Neutrophil (primary cell): Measurements from ENCODE around the gene ST3GAL3.

ENCODE experiments used
- H3K27ac ChIP-seq: fragments of 200-600 bp; sonication (generic); 2 replicates; pipeline ENCODE4 v1.5.1; 2016; ENCODE audit warnings: mild to moderate bottlenecking, moderate library complexity
- H3K27me3 ChIP-seq: fragments of 200-600 bp; sonication (generic); 2 replicates; pipeline ENCODE4 v1.6.0; 2016; ENCODE audit warnings: mild to moderate bottlenecking
- H3K36me3 ChIP-seq: fragments of 200-600 bp; sonication (generic); 2 replicates; pipeline ENCODE4 v1.5.1; 2017
- H3K4me1 ChIP-seq, 2 experiments: fragments of 200-600 bp in 1 of 2; sonication (generic) in 1 of 2; 1 replicate in 1 of 2; 2 replicates in 1 of 2; pipeline versions ENCODE4 v1.5.1 to v1.6.1; 2013 to 2016; ENCODE audit warnings: low read depth in 1 of 2, low read length in 1 of 2, mild to moderate bottlenecking in 1 of 2, moderate library complexity in 1 of 2; ENCODE audit not compliant: control insufficient read depth in 1 of 2, insufficient read depth in 1 of 2
- H3K4me3 ChIP-seq, 2 experiments: fragments of 200-600 bp in 1 of 2; sonication (generic) in 1 of 2; 1 replicate in 1 of 2; 2 replicates in 1 of 2; pipeline ENCODE4 v1.5.1; 2013 to 2016; ENCODE audit warnings: low read depth in 1 of 2, low read length in 1 of 2, mild to moderate bottlenecking in 1 of 2, moderate library complexity in 1 of 2
- H3K9me3 ChIP-seq: fragments of 200-600 bp; sonication (generic); 2 replicates; pipeline ENCODE4 v1.5.1; 2016
- TF ChIP-seq, protein P1 (sequence below): fragments of 200-600 bp; sonication (generic); IDR thresholded peaks from 2 replicates; pipeline ENCODE4 v1.5.1; 2016; ENCODE audit warnings: antibody characterized with exemption

ST3GAL3 gene

GRCh38 chr1:43947061-43947873 lies 239.9 kb downstream of the ST3GAL3 start:
- no peaks in the 10 kb centered on the region for H3K9me3 ChIP-seq
- H3K27ac ChIP-seq = peak overlapping the region; percentile 94
- TF ChIP-seq, protein P1, sequence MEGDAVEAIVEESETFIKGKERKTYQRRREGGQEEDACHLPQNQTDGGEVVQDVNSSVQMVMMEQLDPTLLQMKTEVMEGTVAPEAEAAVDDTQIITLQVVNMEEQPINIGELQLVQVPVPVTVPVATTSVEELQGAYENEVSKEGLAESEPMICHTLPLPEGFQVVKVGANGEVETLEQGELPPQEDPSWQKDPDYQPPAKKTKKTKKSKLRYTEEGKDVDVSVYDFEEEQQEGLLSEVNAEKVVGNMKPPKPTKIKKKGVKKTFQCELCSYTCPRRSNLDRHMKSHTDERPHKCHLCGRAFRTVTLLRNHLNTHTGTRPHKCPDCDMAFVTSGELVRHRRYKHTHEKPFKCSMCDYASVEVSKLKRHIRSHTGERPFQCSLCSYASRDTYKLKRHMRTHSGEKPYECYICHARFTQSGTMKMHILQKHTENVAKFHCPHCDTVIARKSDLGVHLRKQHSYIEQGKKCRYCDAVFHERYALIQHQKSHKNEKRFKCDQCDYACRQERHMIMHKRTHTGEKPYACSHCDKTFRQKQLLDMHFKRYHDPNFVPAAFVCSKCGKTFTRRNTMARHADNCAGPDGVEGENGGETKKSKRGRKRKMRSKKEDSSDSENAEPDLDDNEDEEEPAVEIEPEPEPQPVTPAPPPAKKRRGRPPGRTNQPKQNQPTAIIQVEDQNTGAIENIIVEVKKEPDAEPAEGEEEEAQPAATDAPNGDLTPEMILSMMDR = no peak
- no peaks in the 10 kb centered on the region for H3K27me3 ChIP-seq
- peaks cover 17 to 25% of the 10 kb centered on the region in 2 experiments for H3K4me1 ChIP-seq
- peak overlapping the region; percentile 83 to 86 for H3K4me3 ChIP-seq
- H3K36me3 ChIP-seq = peaks cover 8% of the 10 kb centered on the region

- no peak overlapping the region for H3K4me3 ChIP-seq
- H3K27me3 ChIP-seq = no peaks in the 10 kb centered on the region
- H3K9me3 ChIP-seq = no peaks in the 10 kb centered on the region
- TF ChIP-seq, protein P1 = no peak
- H3K27ac ChIP-seq = no peak overlapping the region
- H3K36me3 ChIP-seq = peaks cover 8% of the 10 kb centered on the region
- H3K4me1 ChIP-seq = peaks cover 17 to 25% of the 10 kb centered on the region in 2 experiments
Observed at GRCh38 chr1:43947874-43948437, 240.6 kb downstream of the ST3GAL3 start.

DNA sequence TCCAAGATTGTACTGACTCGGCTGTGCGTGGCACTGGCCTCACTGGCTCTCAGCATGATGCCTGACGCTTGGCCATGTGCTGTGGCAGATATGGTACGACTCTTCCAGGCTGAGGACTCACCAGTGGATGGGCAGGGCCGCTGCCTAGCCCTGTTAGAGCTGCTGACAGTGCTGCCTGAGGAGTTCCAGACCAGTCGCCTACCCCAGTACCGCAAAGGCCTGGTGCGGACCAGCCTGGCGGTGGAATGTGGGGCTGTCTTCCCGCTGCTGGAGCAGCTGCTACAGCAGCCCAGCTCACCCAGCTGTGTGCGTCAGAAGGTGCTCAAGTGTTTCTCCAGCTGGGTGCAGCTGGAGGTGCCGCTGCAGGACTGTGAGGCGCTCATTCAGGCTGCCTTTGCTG lies 242.3 kb downstream of the ST3GAL3 start:
- TF ChIP-seq, protein P1 = no peak
- no peak overlapping the region for H3K4me3 ChIP-seq
- H3K4me1 ChIP-seq = peaks cover 17 to 25% of the 10 kb centered on the region in 2 experiments
- H3K9me3 ChIP-seq = no peaks in the 10 kb centered on the region
- no peak overlapping the region for H3K27ac ChIP-seq
- no peaks in the 10 kb centered on the region for H3K27me3 ChIP-seq
- H3K36me3 ChIP-seq = peaks cover 8% of the 10 kb centered on the region

DNA sequence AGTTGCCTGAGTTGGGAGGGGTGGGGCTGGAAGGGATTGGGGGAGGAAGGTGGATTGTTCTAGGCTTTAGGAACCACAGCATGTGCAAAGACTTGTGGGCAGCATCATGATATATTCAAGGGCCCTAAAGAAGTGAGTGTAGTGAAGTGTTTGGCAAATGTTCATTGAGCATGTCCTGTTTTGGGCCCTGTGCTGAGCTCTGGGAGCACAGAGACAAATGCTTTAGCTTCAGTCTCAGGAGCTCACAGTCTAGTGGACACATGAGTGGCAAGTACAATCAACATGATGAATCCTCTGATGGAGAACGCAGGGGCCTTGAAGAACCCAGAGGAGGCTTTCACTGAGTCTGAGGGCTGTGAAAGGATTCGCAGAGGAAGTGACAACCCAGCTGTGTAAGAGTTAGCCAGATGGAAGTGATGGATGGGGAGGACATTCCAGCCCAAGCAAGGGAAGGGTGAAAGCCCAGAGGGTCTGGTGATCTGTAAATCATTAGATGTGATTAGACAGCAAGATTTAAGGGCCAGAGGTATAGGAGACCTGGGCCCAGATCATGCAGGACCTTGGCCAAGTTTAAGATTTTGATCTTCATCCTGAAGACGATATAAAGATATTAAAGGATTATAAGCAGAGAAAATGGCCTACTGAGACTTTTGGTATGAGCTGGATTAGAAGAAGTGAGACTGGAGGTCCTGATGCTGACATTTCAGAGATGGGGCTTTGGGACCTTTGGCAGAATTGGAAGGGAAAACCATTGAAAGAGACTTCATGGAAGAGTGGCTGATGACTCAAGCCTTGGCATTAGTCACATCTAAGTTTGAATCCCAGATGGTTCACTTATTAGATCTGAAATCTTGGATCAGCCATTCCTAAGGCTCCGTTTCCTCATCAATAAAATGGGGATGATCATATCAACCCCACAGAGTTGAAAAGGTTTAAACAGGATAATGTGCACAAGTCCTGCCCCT lies 244.0 kb downstream of the ST3GAL3 start:
- no peak overlapping the region for H3K27ac ChIP-seq
- H3K4me1 ChIP-seq = peaks cover 13 to 19% of the 10 kb centered on the region in 2 experiments
- no peaks in the 10 kb centered on the region for H3K27me3 ChIP-seq
- TF ChIP-seq, protein P1 = no peak
- no peak overlapping the region for H3K4me3 ChIP-seq
- no peaks in the 10 kb centered on the region for H3K9me3 ChIP-seq
- H3K36me3 ChIP-seq = peaks cover 9% of the 10 kb centered on the region

- TF ChIP-seq, protein P1 = no peak
- H3K4me3 ChIP-seq = no peak overlapping the region
- H3K9me3 ChIP-seq = no peaks in the 10 kb centered on the region
- no peaks in the 10 kb centered on the region for H3K27me3 ChIP-seq
- no peak overlapping the region for H3K27ac ChIP-seq
- peaks cover 23% of the 10 kb centered on the region for H3K36me3 ChIP-seq
- H3K4me1 ChIP-seq = peaks cover 9 to 11% of the 10 kb centered on the region in 2 experiments
Observed at GRCh38 chr1:43952731-43953346, 245.5 kb downstream of the ST3GAL3 start.
